ENCODE results near the gene NCOA7. TPM values are rescaled to one million over a fixed set of nuclear protein-coding genes. Genes with fewer than 3 reads are reported as not detected.
"Not testable (repeated sequence)": the region's sequence is repeated elsewhere in the genome, so short reads cannot be mapped to it uniquely, and the experiment has no call there.

Gene NCOA7
- total RNA-seq, 2 experiments from 2014 or later: 73.7 to 76.4 TPM

DNA sequence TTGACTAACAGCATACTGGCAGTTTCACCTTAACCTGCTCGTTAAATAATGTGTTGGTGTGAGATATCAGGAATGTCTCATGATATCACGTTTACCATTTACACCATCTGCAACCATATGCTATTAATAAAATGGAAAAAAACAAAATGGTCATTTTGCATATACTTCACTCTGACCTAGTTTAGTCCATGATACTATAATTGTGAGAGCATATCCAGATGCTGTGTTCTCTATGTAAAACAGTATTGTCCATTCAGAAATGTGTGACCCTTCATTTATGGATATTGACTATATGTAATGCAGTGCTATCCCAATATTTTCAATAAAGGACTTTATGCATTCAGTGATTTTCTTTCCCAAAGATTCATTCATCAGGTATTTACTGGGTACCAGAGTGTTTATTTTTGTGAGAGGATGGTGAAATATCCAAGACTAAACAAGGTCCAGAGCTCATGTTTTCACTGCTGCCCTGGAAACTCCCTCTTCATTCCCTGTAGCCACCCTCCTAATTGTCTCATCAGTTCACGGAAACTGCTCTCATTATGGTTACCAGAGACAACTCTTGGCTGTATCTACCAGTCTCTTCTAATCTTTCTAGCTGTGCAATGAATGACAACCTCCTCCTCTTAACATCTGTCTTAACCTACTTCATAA, 140.1 kb downstream of the NCOA7 start:
- H3K27me3 Mint-ChIP-seq: no peaks in the 10 kb centered on the region
- no peak for DNase-seq
- H3K9me3 Mint-ChIP-seq: peaks cover 5% of the 10 kb centered on the region
- H3K4me3 Mint-ChIP-seq: no peak overlapping the region
- H3K4me1 Mint-ChIP-seq: peaks cover 17% of the 10 kb centered on the region
- H3K36me3 Mint-ChIP-seq: peaks cover 33% of the 10 kb centered on the region
- H3K27ac Mint-ChIP-seq: peak overlapping the region; percentile 40

DNA sequence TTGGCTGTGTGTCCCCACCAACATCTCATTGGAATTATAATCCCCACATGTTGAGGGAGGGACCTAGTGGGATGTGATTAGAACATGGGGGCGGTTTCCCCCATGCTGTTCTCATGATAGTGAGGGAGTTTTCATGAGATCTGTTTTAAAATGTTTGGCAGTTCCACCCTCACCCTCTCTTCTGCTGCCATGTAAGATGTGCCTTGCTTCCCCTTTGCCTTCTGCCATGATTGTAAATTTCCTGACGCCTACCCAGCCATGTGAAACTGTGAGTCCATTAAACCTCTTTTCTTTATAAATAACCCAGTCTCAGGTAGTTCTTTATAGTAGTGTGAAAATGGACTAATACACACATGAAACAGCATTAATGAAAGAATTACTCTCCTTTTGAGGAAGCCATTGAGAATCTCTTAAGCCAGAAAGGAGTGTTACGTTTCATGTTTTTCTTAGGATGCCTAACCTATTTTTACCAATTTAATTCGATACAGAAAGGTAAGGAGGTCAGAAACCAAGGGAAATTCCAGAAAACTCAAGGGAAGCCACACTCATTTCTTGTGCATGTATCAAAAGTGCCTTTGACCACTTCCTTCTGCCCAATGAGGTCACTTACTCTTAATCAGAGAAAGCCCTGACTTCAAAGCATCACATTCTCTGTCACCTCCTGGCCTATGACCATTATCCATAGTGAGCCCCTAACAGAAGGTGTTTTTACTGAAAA, 141.1 kb downstream of the NCOA7 start:
- peaks cover 5% of the 10 kb centered on the region for H3K9me3 Mint-ChIP-seq
- peaks cover 11% of the 10 kb centered on the region for H3K4me1 Mint-ChIP-seq
- H3K27me3 Mint-ChIP-seq: no peaks in the 10 kb centered on the region
- no peak for DNase-seq
- H3K4me3 Mint-ChIP-seq: no peak overlapping the region
- H3K27ac Mint-ChIP-seq: peak overlapping the region; percentile 32
- peaks cover 33% of the 10 kb centered on the region for H3K36me3 Mint-ChIP-seq

DNA sequence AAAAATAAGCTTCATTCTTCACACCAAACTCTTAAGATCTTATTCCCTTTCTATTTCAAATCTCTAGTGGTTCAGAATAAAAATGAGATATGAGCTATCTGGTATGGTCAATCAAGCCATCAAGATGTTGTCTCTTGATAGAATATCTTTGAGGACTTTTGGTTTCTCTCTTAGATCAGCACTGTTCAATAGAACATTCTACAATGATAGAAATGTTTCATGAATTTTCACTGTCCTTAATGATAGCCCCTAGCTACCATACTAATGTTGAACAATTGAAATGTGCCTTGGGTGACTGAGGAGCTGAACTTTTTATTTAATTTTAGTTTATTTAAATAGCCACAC, 141.7 kb downstream of the NCOA7 start:
- Mint-ChIP-seq H3K4me1 (peaks cover 11% of the 10 kb centered on the region), H3K36me3 (peaks cover 33% of the 10 kb centered on the region), H3K4me3 (no peak overlapping the region), H3K27me3 (no peaks in the 10 kb centered on the region), H3K9me3 (peaks cover 5% of the 10 kb centered on the region), H3K27ac (no peak overlapping the region)
- DNase-seq: no peak

- DNase-seq, H3K27ac Mint-ChIP-seq, H3K9me3 Mint-ChIP-seq, H3K27me3 Mint-ChIP-seq, H3K4me3 Mint-ChIP-seq: not testable (repeated sequence)
- Mint-ChIP-seq H3K4me1 (peaks cover 11% of the 10 kb centered on the region), H3K36me3 (peaks cover 23% of the 10 kb centered on the region)
Measured at GRCh38 chr6:125935520-125935919, 144.8 kb downstream of the NCOA7 start.

DNA sequence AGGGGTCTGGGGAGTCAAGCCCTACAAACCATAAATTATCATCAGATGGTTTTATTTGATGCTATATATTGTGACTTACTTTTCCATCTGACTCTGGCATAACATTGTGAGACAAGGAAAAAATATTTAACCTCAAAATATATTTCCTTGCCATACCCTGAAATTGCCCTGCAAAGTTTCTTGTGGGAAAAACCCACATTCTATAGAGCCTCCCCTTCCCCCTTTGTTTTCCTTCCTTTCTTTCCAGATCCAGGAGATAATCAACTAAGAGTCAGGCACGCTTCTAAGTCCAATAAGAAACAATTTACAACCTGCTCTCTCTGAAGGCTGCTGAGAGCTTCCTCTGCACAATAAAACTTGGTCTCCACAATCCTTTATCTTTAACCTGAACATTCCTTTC, 148.3 kb downstream of the NCOA7 start:
- no peak overlapping the region for H3K27ac Mint-ChIP-seq
- H3K27me3 Mint-ChIP-seq: peaks cover 10% of the 10 kb centered on the region
- no peak overlapping the region for H3K4me3 Mint-ChIP-seq
- DNase-seq: no peak
- no peaks in the 10 kb centered on the region for H3K9me3 Mint-ChIP-seq
- H3K36me3 Mint-ChIP-seq: no peaks in the 10 kb centered on the region
- H3K4me1 Mint-ChIP-seq: peaks cover 4% of the 10 kb centered on the region

DNA sequence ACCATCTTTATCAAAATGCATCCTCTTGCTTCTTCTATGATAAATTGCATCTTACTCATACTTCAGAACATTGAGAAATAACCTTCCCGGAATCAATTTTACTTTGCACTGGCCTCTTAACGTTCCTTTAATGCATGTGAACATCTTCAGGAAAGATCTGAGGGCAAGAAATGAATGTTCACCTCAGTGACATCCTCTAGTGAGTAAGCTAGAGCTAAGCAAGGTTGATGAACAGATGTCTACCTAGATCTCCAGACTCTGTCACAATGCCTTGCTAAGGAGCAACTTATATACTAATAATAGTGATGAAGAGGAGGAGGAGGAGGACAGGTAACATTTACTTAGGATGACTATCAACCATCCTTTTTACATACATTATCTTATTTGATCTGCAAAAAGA, 149.0 kb downstream of the NCOA7 start:
- no peaks in the 10 kb centered on the region for H3K36me3 Mint-ChIP-seq
- H3K27ac Mint-ChIP-seq: no peak overlapping the region
- no peak for DNase-seq
- peaks cover 6% of the 10 kb centered on the region for H3K4me1 Mint-ChIP-seq
- no peak overlapping the region for H3K4me3 Mint-ChIP-seq
- no peaks in the 10 kb centered on the region for H3K9me3 Mint-ChIP-seq
- peaks cover 10% of the 10 kb centered on the region for H3K27me3 Mint-ChIP-seq

- H3K4me1 Mint-ChIP-seq: peaks cover 6% of the 10 kb centered on the region
- H3K4me3 Mint-ChIP-seq: no peak overlapping the region
- peaks cover 10% of the 10 kb centered on the region for H3K27me3 Mint-ChIP-seq
- no peak for DNase-seq
- no peaks in the 10 kb centered on the region for H3K9me3 Mint-ChIP-seq
- no peak overlapping the region for H3K27ac Mint-ChIP-seq
- no peaks in the 10 kb centered on the region for H3K36me3 Mint-ChIP-seq
Measured at GRCh38 chr6:125940247-125941041, 149.7 kb downstream of the NCOA7 start.

GRCh38 chr6:125942672-125943527, 152.1 kb downstream of the NCOA7 start:
- H3K27ac Mint-ChIP-seq: no peak overlapping the region
- H3K36me3 Mint-ChIP-seq: no peaks in the 10 kb centered on the region
- H3K4me3 Mint-ChIP-seq: no peak overlapping the region
- no peaks in the 10 kb centered on the region for H3K9me3 Mint-ChIP-seq
- peaks cover 10% of the 10 kb centered on the region for H3K27me3 Mint-ChIP-seq
- H3K4me1 Mint-ChIP-seq: peaks cover 11% of the 10 kb centered on the region
- no peak for DNase-seq

DNA sequence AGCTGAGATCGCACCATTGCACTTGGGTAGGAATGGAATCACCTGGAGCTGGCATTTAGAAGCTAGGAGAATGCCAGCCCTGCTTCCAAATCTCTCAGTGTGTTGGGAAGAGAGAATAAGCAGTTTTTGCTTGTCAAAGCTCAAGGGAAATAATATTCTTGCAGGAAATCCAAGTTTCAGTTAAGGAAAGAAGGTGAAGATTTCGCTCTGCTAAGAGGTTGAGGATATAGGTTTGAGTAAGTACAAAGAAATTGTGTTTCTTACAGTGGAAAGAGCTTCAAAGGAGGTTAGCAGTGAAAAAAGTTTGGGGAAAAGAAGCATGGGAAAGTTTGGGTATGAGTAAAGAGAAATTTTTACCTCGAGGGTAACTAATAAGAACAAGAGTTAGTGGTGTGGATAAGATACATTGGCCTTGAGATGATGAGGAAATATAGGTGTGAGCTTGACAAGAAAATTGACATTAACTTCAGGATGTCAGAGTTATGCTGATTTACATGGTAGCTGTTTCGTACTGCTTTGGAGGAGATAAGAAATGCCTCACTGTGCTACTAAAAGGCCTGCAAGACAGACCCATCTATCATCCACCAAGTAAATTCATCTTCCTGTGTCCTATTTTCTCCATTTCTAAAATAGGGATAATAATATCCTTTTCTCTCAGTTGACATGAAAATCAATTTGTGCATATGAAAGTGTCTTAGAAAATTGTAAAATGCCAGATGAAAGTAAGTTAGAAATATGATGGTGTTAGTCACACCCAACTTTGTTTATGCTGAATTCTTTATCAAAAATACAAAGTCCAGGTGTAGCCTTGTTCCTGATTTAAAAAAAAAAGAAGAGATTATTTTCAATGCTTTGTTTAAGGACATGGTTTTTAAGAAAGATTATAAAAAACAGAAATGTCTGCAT, 153.0 kb downstream of the NCOA7 start:
- Mint-ChIP-seq H3K27me3 (peaks cover 10% of the 10 kb centered on the region), H3K36me3 (no peaks in the 10 kb centered on the region), H3K4me3 (no peak overlapping the region), H3K27ac (no peak overlapping the region), H3K9me3 (no peaks in the 10 kb centered on the region), H3K4me1 (peaks cover 11% of the 10 kb centered on the region)
- DNase-seq: no peak

- Mint-ChIP-seq H3K27me3 (peaks cover 10% of the 10 kb centered on the region), H3K36me3 (no peaks in the 10 kb centered on the region), H3K4me3 (no peak overlapping the region), H3K4me1 (peaks cover 11% of the 10 kb centered on the region), H3K27ac (no peak overlapping the region), H3K9me3 (no peaks in the 10 kb centered on the region)
- no peak for DNase-seq
Measured at GRCh38 chr6:125944434-125944816, 153.7 kb downstream of the NCOA7 start.

DNA sequence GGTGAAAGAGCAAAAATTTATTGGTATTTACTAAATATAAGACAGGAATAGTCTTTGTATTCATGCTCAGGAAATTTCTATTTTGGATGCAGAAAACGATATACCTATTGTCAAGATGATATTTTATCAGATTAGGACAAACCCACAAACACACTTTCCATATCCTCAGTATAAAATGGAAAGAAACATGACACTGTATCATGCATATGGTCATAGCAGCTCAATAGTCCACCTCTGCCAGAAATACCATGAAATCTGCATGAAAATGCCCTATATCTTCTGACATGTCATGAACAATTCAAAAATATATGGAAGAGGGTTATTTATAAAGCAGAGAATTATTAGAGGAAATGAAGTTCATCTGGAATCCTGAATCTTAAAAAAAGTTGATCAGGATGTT, 154.1 kb downstream of the NCOA7 start:
- H3K27ac Mint-ChIP-seq: no peak overlapping the region
- no peak overlapping the region for H3K4me3 Mint-ChIP-seq

GRCh38 chr6:125945378-125946141, 154.8 kb downstream of the NCOA7 start:
- Mint-ChIP-seq H3K36me3 (no peaks in the 10 kb centered on the region), H3K27ac (no peak overlapping the region), H3K4me3 (no peak overlapping the region), H3K4me1 (peaks cover 11% of the 10 kb centered on the region), H3K9me3 (no peaks in the 10 kb centered on the region), H3K27me3 (peaks cover 7% of the 10 kb centered on the region)
- DNase-seq: no peak

More for the DNA sequence above, 154.1 kb downstream of the NCOA7 start:
- no peak for DNase-seq
- peaks cover 11% of the 10 kb centered on the region for H3K4me1 Mint-ChIP-seq
- H3K27me3 Mint-ChIP-seq: peaks cover 10% of the 10 kb centered on the region
- no peaks in the 10 kb centered on the region for H3K36me3 Mint-ChIP-seq
- H3K9me3 Mint-ChIP-seq: no peaks in the 10 kb centered on the region

GRCh38 chr6:125947615-125948014, 156.9 kb downstream of the NCOA7 start:
- Mint-ChIP-seq H3K4me3 (no peak overlapping the region), H3K27ac (no peak overlapping the region), H3K27me3 (peaks cover 3% of the 10 kb centered on the region), H3K36me3 (no peaks in the 10 kb centered on the region), H3K4me1 (peaks cover 11% of the 10 kb centered on the region), H3K9me3 (no peaks in the 10 kb centered on the region)
- no peak for DNase-seq
